ENCODE data around the gene POLA2. TPM values are rescaled to one million over a fixed set of nuclear protein-coding genes. Genes with fewer than 3 reads are reported as not detected.

POLA2 gene, protein sequence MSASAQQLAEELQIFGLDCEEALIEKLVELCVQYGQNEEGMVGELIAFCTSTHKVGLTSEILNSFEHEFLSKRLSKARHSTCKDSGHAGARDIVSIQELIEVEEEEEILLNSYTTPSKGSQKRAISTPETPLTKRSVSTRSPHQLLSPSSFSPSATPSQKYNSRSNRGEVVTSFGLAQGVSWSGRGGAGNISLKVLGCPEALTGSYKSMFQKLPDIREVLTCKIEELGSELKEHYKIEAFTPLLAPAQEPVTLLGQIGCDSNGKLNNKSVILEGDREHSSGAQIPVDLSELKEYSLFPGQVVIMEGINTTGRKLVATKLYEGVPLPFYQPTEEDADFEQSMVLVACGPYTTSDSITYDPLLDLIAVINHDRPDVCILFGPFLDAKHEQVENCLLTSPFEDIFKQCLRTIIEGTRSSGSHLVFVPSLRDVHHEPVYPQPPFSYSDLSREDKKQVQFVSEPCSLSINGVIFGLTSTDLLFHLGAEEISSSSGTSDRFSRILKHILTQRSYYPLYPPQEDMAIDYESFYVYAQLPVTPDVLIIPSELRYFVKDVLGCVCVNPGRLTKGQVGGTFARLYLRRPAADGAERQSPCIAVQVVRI
- total RNA-seq (1 to 10 TPM; 4.9 to 6.1 TPM), polyA plus RNA-seq (1 to 10 TPM; 1.5 TPM)

DNA sequence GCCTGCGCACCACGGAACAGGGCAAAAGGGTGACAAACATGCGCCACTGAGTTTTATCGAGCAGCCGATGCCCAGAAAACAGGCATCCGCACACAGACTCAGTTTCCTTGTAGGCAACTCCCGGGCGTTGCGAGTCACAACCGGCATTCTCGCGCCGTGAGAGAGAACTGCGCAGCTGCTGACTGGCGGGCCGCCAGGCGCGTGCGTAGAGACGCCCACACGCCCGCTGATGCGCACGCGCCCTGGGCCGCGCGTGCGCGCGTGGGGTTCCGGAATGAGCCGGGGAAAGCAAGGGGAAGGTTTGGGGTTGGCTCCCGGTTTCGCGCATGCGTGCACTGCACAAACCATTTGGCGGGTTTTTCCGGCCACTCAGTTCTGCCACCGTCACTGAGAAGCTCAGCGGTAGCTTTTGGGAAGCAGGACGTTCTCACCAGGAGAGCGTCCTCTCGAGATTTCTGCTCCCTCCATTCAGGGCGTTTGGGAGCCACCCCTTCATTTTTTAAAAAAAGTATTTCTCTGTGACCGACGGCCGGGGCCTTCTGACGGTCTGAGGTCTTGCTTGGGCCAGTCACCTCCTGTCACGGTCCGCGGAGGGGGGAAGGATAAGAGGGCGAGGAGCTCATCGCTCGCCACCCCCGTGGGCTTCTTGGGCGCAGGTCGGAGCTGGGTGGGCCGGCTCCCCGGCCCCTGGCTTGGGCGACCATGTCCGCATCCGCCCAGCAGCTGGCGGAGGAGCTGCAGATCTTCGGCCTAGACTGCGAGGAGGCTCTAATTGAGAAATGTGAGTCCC is at the start of gene POLA2:
Gene POLA2 (plus strand): TSS at position 372 of the 790 bp plus-strand sequence. CDS start 331 bp downstream, at position 703.
- under 1% methylated on average over 66 of the region's 66 CpGs for WGBS
- peak; percentile 95 for DNase-seq (ENCODE audit: low spot score)
- peak within 1 kb of the TSS; percentile 64 to 87 (median 83) for H3K4me3 ChIP-seq (ENCODE audit: low read depth in 1 of 3, low read length in 3 of 3)
- TF ChIP-seq HNF4G (IDR thresholded peaks at IDR 0.05) (no peak), JUND (IDR thresholded peaks at IDR 0.05) (no peak), SP1 (IDR thresholded peaks at IDR 0.05) (peak; percentile 25), EGR1 (IDR thresholded peaks at IDR 0.05; ENCODE audit: low read depth in 2 of 2) (peak; percentile 92 to 94), TAF1 (conservative IDR thresholded peaks at IDR 0.05) (peak; percentile 78)
- TF ChIP-seq, protein P1, sequence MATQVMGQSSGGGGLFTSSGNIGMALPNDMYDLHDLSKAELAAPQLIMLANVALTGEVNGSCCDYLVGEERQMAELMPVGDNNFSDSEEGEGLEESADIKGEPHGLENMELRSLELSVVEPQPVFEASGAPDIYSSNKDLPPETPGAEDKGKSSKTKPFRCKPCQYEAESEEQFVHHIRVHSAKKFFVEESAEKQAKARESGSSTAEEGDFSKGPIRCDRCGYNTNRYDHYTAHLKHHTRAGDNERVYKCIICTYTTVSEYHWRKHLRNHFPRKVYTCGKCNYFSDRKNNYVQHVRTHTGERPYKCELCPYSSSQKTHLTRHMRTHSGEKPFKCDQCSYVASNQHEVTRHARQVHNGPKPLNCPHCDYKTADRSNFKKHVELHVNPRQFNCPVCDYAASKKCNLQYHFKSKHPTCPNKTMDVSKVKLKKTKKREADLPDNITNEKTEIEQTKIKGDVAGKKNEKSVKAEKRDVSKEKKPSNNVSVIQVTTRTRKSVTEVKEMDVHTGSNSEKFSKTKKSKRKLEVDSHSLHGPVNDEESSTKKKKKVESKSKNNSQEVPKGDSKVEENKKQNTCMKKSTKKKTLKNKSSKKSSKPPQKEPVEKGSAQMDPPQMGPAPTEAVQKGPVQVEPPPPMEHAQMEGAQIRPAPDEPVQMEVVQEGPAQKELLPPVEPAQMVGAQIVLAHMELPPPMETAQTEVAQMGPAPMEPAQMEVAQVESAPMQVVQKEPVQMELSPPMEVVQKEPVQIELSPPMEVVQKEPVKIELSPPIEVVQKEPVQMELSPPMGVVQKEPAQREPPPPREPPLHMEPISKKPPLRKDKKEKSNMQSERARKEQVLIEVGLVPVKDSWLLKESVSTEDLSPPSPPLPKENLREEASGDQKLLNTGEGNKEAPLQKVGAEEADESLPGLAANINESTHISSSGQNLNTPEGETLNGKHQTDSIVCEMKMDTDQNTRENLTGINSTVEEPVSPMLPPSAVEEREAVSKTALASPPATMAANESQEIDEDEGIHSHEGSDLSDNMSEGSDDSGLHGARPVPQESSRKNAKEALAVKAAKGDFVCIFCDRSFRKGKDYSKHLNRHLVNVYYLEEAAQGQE (IDR thresholded peaks at IDR 0.05): peak; percentile 44
- TF ChIP-seq, protein P2, sequence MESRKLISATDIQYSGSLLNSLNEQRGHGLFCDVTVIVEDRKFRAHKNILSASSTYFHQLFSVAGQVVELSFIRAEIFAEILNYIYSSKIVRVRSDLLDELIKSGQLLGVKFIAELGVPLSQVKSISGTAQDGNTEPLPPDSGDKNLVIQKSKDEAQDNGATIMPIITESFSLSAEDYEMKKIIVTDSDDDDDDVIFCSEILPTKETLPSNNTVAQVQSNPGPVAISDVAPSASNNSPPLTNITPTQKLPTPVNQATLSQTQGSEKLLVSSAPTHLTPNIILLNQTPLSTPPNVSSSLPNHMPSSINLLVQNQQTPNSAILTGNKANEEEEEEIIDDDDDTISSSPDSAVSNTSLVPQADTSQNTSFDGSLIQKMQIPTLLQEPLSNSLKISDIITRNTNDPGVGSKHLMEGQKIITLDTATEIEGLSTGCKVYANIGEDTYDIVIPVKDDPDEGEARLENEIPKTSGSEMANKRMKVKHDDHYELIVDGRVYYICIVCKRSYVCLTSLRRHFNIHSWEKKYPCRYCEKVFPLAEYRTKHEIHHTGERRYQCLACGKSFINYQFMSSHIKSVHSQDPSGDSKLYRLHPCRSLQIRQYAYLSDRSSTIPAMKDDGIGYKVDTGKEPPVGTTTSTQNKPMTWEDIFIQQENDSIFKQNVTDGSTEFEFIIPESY (IDR thresholded peaks at IDR 0.05): peak; percentile 63
- TF ChIP-seq, protein P3, sequence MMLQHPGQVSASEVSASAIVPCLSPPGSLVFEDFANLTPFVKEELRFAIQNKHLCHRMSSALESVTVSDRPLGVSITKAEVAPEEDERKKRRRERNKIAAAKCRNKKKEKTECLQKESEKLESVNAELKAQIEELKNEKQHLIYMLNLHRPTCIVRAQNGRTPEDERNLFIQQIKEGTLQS (IDR thresholded peaks at IDR 0.05): no peak
- H3K27ac ChIP-seq (ENCODE audit: low read depth in 1 of 2, low read length in 2 of 2): peak within 1 kb of the TSS; percentile 69 to 89
- peaks cover 2 to 16% (median 11%) of the 10 kb centered on the region in 4 donors for H3K4me1 ChIP-seq (ENCODE audit: control insufficient read depth in 4 of 4, insufficient read depth in 4 of 4, low read length in 3 of 4)
- H3K27me3 ChIP-seq (ENCODE audit: control insufficient read depth in 4 of 4, insufficient read depth in 4 of 4, low read length in 3 of 4): no peaks in the 10 kb centered on the region
- peak within 1 kb of the TSS; percentile 83 to 95 for H3K9ac ChIP-seq (ENCODE audit: low read depth in 1 of 2, low read length in 2 of 2)
- no peaks in the 10 kb centered on the region for H3K9me3 ChIP-seq (ENCODE audit: control insufficient read depth in 4 of 4, low read length in 3 of 4)
- H3K36me3 ChIP-seq (ENCODE audit: control insufficient read depth in 4 of 4, insufficient read depth in 3 of 4, low read depth in 1 of 4, low read length in 3 of 4): no peaks in the 10 kb centered on the region

DNA sequence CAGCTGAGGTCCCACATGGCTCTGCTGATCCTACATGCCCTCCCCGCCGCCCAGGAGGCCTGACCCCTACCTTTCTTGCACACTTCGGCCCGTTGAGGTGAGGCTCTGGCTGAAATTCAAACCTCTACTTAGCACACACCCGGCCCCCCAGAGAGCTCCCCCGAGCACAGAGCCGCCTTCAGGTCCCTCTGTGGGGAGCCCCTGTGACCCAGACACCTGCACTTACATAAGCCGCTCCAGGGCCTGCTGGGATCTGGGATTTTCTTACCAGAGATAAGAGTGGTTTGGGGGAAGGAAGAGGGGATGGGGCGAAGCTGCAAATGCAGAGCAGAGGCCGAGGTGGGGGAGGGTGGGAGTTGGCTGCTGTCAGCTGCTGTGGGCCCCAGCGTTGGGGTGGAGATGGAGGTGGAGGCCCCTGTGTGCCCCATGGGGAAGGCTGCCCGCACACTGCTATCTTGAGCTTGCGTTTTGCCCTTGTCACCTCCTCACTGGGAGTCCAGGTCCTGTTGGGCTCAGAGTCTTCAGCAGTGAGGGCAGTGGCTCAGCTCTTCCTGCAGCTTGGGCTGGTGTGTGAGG is 49.4 kb upstream of the POLA2 start:
- Histone ChIP-seq H3K4me3 (ENCODE audit: low read depth in 1 of 3, low read length in 3 of 3) (no peak overlapping the region), H3K4me1 (ENCODE audit: control insufficient read depth in 4 of 4, insufficient read depth in 4 of 4, low read length in 3 of 4) (peaks cover 12 to 29% (median 15%) of the 10 kb centered on the region in 4 donors), H3K36me3 (ENCODE audit: control insufficient read depth in 4 of 4, insufficient read depth in 3 of 4, low read depth in 1 of 4, low read length in 3 of 4) (peaks cover 0 to 15% (median 7%) of the 10 kb centered on the region in 4 donors), H3K27ac (ENCODE audit: low read depth in 1 of 2, low read length in 2 of 2) (no peak overlapping the region), H3K9me3 (ENCODE audit: control insufficient read depth in 4 of 4, low read length in 3 of 4) (no peaks in the 10 kb centered on the region), H3K27me3 (ENCODE audit: control insufficient read depth in 4 of 4, insufficient read depth in 4 of 4, low read length in 3 of 4) (no peaks in the 10 kb centered on the region), H3K9ac (ENCODE audit: low read depth in 1 of 2, low read length in 2 of 2) (no peak overlapping the region)
- DNase-seq (ENCODE audit: low spot score): no peak
- WGBS: 89% methylated on average over 13 of the region's 13 CpGs
- TF ChIP-seq RAD21 (IDR thresholded peaks at IDR 0.05): no peak
- TF ChIP-seq, protein P1 (IDR thresholded peaks at IDR 0.05): no peak
- TF ChIP-seq, protein P4, sequence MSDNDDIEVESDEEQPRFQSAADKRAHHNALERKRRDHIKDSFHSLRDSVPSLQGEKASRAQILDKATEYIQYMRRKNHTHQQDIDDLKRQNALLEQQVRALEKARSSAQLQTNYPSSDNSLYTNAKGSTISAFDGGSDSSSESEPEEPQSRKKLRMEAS (IDR thresholded peaks at IDR 0.05): no peak
- TF ChIP-seq FOXA2 (IDR thresholded peaks at IDR 0.05): no peak
- TF ChIP-seq FOXA1 (IDR thresholded peaks at IDR 0.05): no peak
- TF ChIP-seq YY1 (IDR thresholded peaks at IDR 0.05): no peak
- TF ChIP-seq, protein P3 (IDR thresholded peaks at IDR 0.05): no peak
- TF ChIP-seq, protein P5, sequence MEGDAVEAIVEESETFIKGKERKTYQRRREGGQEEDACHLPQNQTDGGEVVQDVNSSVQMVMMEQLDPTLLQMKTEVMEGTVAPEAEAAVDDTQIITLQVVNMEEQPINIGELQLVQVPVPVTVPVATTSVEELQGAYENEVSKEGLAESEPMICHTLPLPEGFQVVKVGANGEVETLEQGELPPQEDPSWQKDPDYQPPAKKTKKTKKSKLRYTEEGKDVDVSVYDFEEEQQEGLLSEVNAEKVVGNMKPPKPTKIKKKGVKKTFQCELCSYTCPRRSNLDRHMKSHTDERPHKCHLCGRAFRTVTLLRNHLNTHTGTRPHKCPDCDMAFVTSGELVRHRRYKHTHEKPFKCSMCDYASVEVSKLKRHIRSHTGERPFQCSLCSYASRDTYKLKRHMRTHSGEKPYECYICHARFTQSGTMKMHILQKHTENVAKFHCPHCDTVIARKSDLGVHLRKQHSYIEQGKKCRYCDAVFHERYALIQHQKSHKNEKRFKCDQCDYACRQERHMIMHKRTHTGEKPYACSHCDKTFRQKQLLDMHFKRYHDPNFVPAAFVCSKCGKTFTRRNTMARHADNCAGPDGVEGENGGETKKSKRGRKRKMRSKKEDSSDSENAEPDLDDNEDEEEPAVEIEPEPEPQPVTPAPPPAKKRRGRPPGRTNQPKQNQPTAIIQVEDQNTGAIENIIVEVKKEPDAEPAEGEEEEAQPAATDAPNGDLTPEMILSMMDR (IDR thresholded peaks at IDR 0.05; ENCODE audit: low read depth, low read length, missing input control): no peak
- TF ChIP-seq NR2F2 (IDR thresholded peaks at IDR 0.05): no peak
- no peak for TF ChIP-seq SP1 (IDR thresholded peaks at IDR 0.05)
- TF ChIP-seq RXRA (IDR thresholded peaks at IDR 0.05): no peak
